GM19025 (cell line): ENCODE data around the gene ENTPD1.
"Not testable (repeated sequence)": the region's sequence is repeated elsewhere in the genome, so short reads cannot be mapped to it uniquely, and the experiment has no call there.

Source experiments
- ATAC-seq: cut with Tn5 transposase; IDR thresholded peaks from one replicate; pipeline ENCODE4 v1.9.1; 2021; ENCODE audit warnings: mild to moderate bottlenecking, low read depth, moderate library complexity; ENCODE audit not compliant: unreplicated experiment

Gene ENTPD1

DNA sequence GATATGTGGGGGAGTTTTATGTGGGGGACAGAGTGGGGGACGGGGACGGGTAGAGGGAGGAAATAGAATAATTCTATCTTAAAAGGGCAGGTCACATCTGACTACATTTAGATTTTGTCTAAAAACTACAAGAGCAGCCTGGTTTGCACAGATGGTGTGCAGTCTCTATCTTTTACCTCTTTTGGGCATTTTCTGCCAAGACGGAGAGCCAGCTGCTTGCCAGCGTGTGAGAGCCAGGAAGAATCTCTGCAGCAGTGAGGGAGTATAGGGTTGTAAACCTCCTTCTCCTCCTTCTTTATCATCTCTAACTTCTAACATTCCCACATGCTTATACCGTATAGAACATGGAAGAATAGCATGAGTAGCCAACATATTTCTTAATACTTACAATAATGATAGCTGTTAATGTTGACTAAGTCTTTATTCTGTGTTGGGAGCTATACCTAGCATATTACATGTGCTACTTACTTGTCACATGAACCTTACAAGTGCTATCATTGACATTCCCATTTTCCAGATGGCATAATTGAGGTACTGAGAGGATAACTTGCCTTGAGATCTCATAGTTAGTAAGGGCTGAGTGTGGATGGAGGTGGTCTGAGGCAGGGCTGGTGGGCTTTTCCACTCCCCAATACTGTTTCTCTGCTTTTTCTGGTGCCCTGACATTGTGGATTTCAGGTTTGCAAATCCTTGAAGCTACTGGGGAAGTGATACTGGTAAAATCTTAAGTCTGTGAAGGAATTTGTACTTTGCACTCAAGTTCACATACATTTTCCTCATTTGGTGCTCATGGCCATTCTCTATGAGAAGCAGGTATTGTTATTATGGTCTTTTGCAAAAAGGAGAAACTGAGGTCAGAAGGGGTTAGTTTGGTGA is 1.1 kb downstream of the ENTPD1 start:
- no peak for ATAC-seq

GRCh38 chr10:95758351-95759025 is 2.5 kb downstream of the ENTPD1 start:
- peak; percentile 54 for ATAC-seq

DNA sequence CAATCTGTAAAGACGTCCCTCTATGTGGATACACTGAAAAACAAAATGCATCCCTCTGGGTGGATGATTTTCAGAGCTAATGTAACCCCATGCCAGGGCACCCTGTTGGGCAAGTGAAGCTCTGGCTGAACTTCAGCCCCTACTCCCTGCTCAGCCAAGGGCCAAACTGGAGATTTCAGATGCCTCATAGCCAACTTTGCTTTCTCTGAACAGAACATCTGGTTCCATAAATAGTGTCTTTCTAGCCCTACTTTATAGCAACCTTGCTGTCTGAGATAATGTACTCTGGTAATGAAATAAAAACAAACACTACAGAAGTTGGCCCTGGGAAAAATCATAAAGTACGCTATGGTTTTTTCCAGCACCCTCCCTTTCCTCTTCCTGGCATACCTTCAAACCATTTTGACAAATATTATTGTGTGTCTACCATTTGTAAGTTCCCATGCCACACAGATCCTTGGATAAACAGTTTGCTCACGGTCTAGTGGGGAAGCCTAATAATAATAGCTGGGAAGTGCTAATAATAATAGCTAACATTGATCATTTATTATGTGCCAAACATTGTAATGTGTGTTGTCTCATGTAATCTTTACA is 3.4 kb downstream of the ENTPD1 start:
- ATAC-seq = no peak

GRCh38 chr10:95761939-95762492 is 6.1 kb downstream of the ENTPD1 start:
- no peak for ATAC-seq

- peak; percentile 78 for ATAC-seq
These were observed 12.1 kb downstream of the ENTPD1 start for GRCh38 chr10:95767884-95768556.

DNA sequence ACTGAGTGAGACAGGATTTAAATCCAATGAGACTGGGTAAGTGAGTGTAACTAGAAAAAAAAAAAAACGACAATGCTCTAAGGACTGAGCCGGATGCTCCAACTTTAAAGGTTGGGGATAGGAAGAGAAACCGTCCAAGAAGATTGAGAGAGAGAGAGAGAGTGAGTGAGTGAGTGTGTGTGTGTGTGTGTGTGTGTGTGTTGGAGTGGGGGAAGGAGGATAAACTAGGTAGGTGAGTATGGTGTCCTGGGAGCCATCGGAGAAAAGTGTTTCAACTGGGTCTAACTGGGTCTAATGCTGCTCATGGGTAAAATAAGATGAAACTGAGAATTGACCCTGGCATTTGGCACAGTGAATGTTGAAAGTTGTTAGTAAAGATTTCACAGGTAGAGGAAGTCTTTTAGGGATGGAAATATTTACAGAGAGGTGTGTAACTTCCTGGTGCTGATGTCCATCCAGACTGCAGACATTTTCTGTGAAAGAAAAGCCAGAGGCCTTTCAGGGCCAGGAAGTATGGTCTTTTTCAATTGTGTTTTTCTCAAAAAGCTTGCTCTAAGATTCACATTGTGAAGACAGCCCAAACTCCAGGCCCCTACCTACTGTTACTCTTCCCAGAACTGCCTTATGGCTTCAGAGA is 14.2 kb downstream of the ENTPD1 start:
- ATAC-seq = no peak

GRCh38 chr10:95773454-95773853 is 17.5 kb downstream of the ENTPD1 start:
- not testable (repeated sequence) for ATAC-seq

DNA sequence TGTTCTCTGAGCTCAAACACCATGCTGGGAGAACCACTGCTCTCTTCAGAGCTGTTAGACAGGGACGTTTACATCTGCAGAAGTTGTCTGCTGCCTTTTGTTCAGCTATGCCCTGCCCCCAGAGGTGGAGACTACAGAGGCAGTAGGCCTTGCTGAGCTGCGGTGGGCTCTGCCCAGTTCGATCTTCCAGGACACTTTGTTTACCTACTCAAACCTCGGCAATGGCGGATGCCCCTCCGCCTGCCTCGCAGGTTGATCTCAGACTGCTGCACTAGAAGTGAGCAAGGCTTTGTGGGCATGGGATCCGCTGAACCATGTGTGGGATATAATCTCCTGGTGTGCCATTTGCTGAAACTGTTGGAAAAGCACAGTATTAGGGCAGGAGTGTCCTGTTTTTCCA is 21.7 kb downstream of the ENTPD1 start:
- not testable (repeated sequence) for ATAC-seq

DNA sequence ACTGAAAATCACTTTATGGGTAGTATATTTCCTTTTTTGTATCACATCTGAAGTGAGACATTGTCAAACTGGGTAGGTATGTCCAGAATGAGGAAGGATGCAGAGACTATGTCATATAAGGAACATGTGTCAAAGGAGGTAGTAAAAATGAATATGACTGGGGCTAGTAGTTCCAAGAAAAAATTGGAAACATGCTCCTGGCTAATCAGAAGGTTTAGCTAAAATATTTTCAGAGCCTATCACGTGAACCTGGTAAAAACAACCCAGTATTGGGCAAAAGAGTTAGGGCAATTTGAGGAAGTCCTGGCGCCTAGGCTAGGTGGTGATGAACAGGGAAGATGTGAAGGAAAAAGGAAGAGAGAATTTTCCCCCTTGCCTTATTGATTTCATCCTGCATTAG is 26.4 kb downstream of the ENTPD1 start:
- ATAC-seq = no peak

GRCh38 chr10:95783741-95784140 is 27.8 kb downstream of the ENTPD1 start:
- no peak for ATAC-seq

- ATAC-seq = no peak
These were observed 28.4 kb downstream of the ENTPD1 start for GRCh38 chr10:95784279-95784913.

GRCh38 chr10:95785317-95785716 is 29.4 kb downstream of the ENTPD1 start:
- ATAC-seq = no peak

DNA sequence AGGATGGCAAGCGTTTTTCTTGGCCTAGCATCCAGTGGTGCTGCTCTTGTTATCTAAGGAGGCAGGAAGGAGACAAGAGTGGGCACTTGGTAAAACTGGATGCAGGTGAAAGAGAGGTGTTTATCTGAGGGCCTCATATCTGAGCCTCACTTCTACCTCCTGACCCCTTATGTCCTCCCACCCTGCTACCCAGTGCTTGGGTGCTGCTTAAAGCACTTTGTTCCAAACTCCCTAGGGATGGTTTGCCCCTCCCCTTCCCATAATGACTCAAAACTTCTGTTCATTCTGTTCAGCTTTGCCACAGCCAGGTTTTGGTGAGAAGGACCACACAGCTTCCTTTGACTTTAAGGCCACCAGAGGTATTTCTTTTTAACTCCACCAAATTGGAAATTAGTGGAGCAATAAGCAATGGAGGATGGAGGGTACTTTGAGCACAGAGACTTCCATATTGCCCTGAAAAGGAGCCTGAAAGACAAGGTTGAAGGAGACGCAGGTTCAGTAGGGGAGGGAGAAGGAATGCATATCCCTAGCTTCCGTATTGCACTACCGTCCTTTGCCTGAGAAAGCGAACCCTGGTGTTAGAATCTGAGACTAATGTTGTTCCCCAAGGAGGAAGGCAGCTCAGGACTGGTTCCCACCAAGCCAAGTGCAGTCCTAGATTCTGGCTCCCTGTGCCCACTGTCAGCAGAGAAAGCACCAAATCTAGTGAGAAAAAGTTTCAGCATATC is 30.1 kb downstream of the ENTPD1 start:
- no peak for ATAC-seq

DNA sequence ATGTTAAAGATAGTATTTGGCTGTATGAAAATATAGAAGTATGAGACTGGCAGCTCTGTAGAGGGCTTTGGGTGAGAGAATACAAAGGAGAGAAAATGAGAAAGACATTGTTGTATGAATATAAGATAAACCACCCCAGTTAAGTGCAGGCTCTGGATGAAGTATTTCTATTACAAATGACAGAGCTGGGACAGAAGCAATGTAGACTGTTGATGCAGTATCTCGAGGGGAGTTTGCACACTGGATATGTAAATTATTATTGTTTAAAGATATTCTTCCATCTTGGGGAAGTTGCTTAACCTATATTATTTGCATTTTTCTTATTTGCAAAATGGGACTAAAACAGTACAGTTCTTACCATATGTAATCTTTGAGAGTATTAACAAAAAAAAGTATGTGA is 31.5 kb downstream of the ENTPD1 start:
- no peak for ATAC-seq

- ATAC-seq = no peak
These were observed 32.9 kb downstream of the ENTPD1 start for GRCh38 chr10:95788830-95789229.

DNA sequence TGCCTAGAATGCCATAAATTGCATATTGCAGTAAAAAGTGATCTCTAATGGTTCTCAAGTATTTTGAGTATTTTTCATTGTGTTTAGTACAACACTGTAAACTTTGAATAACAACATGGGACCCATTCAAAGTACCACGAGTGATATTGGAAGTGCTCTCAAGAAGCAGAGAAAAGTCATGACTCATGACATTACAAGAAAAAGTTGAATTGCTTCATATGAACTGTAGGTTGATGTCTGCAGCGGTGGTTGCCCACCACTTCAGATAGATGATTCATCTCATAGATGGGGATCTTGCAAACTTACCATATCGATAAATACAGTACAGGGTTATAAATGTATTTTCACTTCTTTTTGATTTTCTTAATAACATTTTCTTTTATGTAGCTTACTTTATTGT is 33.9 kb downstream of the ENTPD1 start:
- ATAC-seq = no peak

DNA sequence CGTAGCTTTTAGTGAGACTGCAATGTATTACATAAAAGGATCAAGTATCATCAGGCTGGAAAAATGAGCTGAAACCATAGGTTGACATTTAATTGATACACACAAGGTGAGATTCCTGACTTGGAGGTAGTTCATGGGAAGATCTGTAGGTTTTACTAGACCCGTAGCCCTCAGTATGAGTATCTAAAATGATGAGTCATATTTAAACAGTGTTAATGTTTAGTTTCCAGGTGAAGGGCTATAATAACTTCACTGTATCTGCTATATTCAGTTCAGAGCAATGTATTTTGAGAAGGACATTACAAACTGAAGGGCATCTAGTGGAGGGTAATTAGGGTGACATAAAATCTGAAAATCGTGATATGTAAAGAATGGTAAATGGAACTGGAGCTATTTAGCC is 35.0 kb downstream of the ENTPD1 start:
- ATAC-seq = no peak

DNA sequence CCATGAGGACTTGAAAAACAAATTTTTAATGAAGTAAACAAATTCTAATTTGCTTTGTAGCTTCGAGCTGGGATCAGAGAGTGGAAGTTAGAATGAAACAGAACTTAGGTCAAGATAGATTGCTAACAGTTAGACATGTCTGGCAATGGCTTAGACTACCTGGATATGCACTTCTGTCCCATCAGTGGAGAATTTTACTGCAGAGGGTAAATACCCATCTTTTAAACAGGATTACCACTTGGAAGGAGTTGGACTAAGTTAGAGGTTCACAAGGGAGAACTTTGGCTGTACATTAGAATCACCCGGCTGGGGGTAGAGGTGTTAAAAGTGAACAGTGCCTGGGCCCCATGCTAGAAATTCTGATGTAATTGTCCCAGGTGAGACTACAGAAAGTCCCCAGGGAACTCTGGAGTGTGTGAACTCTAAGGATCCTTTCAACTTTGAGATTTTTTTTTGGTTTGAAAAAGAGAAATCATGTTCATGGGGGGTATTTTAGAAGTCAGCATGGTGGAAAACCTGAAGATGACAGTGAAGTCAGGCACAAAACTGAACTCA is 35.5 kb downstream of the ENTPD1 start:
- no peak for ATAC-seq
